Activated CD8-positive, alpha-beta memory T cell treated with anti-CD3 and anti-CD28 coated beads, Interleukin-2, amount 50 U/mL, for 4 hours (primary cell): ENCODE data around the gene DBH.

Experiments
- DNase-seq: peaks from one replicate; pipeline ENCODE4 v3.0.0-alpha.2; 2020

DBH gene

GRCh38 chr9:133645021-133645765, 9.0 kb downstream of the DBH start:
- DNase-seq: no peak

- DNase-seq: no peak
Observed at GRCh38 chr9:133647148-133647547, 11.0 kb downstream of the DBH start.

GRCh38 chr9:133647765-133648469, 11.8 kb downstream of the DBH start:
- no peak for DNase-seq

GRCh38 chr9:133649194-133649593, 13.0 kb downstream of the DBH start:
- no peak for DNase-seq

- no peak for DNase-seq
Observed at GRCh38 chr9:133650026-133650425, 13.9 kb downstream of the DBH start.

GRCh38 chr9:133653638-133654037, 17.5 kb downstream of the DBH start:
- DNase-seq: no peak

GRCh38 chr9:133654736-133655657, 18.8 kb downstream of the DBH start:
- no peak for DNase-seq

GRCh38 chr9:133655701-133656100, 19.5 kb downstream of the DBH start:
- no peak for DNase-seq

GRCh38 chr9:133656211-133657119, 20.3 kb downstream of the DBH start:
- peak; percentile 24 for DNase-seq

GRCh38 chr9:133657120-133657661, 21.0 kb downstream of the DBH start:
- no peak for DNase-seq

GRCh38 chr9:133658442-133659431, 22.6 kb downstream of the DBH start:
- DNase-seq: no peak

GRCh38 chr9:133659516-133659915, 23.4 kb downstream of the DBH start:
- DNase-seq: no peak

GRCh38 chr9:133661846-133662540, 25.8 kb downstream of the DBH start:
- no peak for DNase-seq

GRCh38 chr9:133664173-133665050, 28.2 kb downstream of the DBH start:
- DNase-seq: no peak

GRCh38 chr9:133665096-133665495, 28.9 kb downstream of the DBH start:
- no peak for DNase-seq

- DNase-seq: no peak
Observed at GRCh38 chr9:133665535-133665934, 29.4 kb downstream of the DBH start.

- no peak for DNase-seq
Observed at GRCh38 chr9:133666387-133666786, 30.2 kb downstream of the DBH start.

GRCh38 chr9:133666845-133667244, 30.7 kb downstream of the DBH start:
- DNase-seq: no peak
